GM23248 (cell line): Measurements from ENCODE around the gene DOCK9. TPM values are rescaled to one million over a fixed set of nuclear protein-coding genes. Genes with fewer than 3 reads are reported as not detected.

ENCODE experiments used
- DNase-seq: peaks from one replicate; pipeline ENCODE4 v3.0.0-alpha.2; 2015
- H2AFZ ChIP-seq: fragments of 200-600 bp; sonication (generic); 2 replicates; pipeline ENCODE4 v1.6.1; 2016; ENCODE audit warnings: antibody characterized with exemption
- H3F3A ChIP-seq: fragments of 200-600 bp; sonication (generic); 2 replicates; pipeline ENCODE4 v1.6.1; 2016; ENCODE audit warnings: mild to moderate bottlenecking, antibody characterized with exemption, mixed run types; ENCODE audit not compliant: insufficient read depth
- H3K27ac ChIP-seq: fragments of 200-600 bp; sonication (generic); 2 replicates; pipeline ENCODE4 v1.5.1; 2016; ENCODE audit warnings: mild to moderate bottlenecking
- H3K27me3 ChIP-seq: fragments of 200-600 bp; sonication (generic); replicated peaks from 2 replicates; pipeline ENCODE4 v1.6.1; 2016; ENCODE audit warnings: mild to moderate bottlenecking; ENCODE audit not compliant: insufficient read depth
- H3K36me3 ChIP-seq: fragments of 200-600 bp; sonication (generic); 2 replicates; pipeline ENCODE4 v1.6.1; 2016; ENCODE audit warnings: low read depth, mild to moderate bottlenecking
- H3K4me1 ChIP-seq: fragments of 200-600 bp; sonication (generic); 2 replicates; pipeline ENCODE4 v1.6.1; 2016; ENCODE audit warnings: mild to moderate bottlenecking; ENCODE audit not compliant: insufficient read depth
- H3K4me2 ChIP-seq: fragments of 200-600 bp; sonication (generic); one replicate; pipeline ENCODE4 v1.6.1; 2016; ENCODE audit warnings: mild to moderate bottlenecking; ENCODE audit not compliant: unreplicated experiment
- H3K4me3 ChIP-seq: fragments of 200-600 bp; sonication (generic); 2 replicates; pipeline ENCODE4 v1.5.1; 2016; ENCODE audit warnings: mild to moderate bottlenecking
- H3K79me2 ChIP-seq: fragments of 200-600 bp; sonication (generic); 2 replicates; pipeline ENCODE4 v1.6.1; 2016; ENCODE audit warnings: mild to moderate bottlenecking; ENCODE audit not compliant: insufficient read depth
- H3K9ac ChIP-seq: fragments of 200-600 bp; sonication (generic); 2 replicates; pipeline ENCODE4 v1.6.1; 2016; ENCODE audit warnings: mild to moderate bottlenecking
- H3K9me2 ChIP-seq: fragments of 200-600 bp; sonication (generic); 2 replicates; pipeline ENCODE4 v1.6.1; 2016; ENCODE audit warnings: mixed run types, mild to moderate bottlenecking, moderate library complexity; ENCODE audit not compliant: insufficient read depth
- H3K9me3 ChIP-seq: fragments of 200-600 bp; sonication (generic); one replicate; pipeline ENCODE4 v1.6.1; 2017; ENCODE audit warnings: low read depth
- H4K20me1 ChIP-seq: fragments of 200-600 bp; sonication (generic); 2 replicates; pipeline ENCODE4 v1.6.0; 2016; ENCODE audit not compliant: insufficient read depth
- EZH2 ChIP-seq: fragments of 200-600 bp; sonication (generic); IDR thresholded peaks from 2 replicates; pipeline ENCODE4 v1.6.1; 2018; ENCODE audit warnings: antibody characterized with exemption, mild to moderate bottlenecking; ENCODE audit not compliant: insufficient read depth, poor library complexity, severe bottlenecking
- EZH2phosphoT487 ChIP-seq: fragments of 200-600 bp; sonication (generic); IDR thresholded peaks from 2 replicates; pipeline ENCODE4 v1.6.1; 2018; ENCODE audit warnings: antibody characterized with exemption, moderate library complexity, mild to moderate bottlenecking, low read depth; ENCODE audit not compliant: insufficient read depth
- WGBS, 2 experiments: methylation state at CpG; one replicate each; pipeline ENCODE4 v1.1.6; 2015 to 2017; ENCODE audit warnings: low lambda C conversion rate in 2 of 2, low coverage in 1 of 2; ENCODE audit errors: missing lambda C conversion rate in 2 of 2; 5-methylcytosine and 5-hydroxymethylcytosine counted together
- in situ Hi-C: fragments of 300-500 bp; cut with MboI; formaldehyde crosslinking; loops from 2 replicates; pipeline ENCODE4 v1.15.0; 2020
- polyA plus RNA-seq: library from polyadenylated mRNA; unstranded; fragments of >200 nt; fragmentation: Nextera tagmentation; extraction: Ambion mirVana; gene quantifications from 2 replicates; pipeline ENCODE4 v1.2.1, GENCODE V29; 2016
- total RNA-seq: library from RNA; depleted of rRNA; stranded (reverse); fragments of >200 nt; shearing (Covaris generic); gene quantifications from 2 replicates; pipeline ENCODE4 v1.2.3, GENCODE V29; 2014

Gene DOCK9
- total and polyA plus RNA-seq, 2 experiments from 2014 or later, result 3.2 to 21.2 TPM

DNA sequence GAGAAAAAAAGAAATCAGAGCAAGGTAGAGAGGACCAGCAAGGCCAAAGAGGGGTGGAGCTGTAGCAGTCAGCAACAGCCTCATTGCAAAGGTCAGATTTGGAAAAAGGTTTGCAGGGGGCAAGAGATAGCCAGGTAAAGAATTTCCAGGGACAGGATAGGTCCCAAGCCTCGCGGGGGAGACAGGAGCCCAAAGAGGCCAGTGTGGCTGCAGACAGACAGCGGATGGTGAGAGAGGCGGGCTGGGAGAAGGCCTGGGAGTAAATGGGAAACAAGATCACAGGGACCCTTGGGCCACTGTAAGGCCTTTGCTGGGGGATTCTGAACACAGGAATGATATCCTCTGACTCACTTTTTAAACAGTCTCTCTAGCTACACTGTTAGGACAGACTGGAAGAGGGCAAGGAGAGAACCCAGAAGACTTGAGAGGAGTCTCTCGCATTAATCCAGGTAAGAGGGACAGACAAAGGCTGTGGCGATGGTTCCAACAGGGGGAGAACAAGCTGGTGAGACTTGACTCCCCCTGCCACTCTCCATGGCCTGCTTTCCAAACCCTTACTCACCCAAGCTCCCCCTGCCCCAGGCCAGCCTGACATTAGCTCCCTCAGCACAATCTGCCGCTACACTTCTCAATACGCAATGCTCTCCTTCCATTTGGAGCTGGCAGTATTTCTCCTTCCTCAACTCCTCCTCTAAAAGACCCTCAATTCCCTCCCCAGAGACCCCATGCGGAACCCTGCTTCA lies 31.8 kb downstream of the DOCK9 start:
- H3K4me2 ChIP-seq, result no peak overlapping the region
- TF ChIP-seq EZH2, result no peak
- no peak for TF ChIP-seq EZH2phosphoT487
- H3K27me3 ChIP-seq, result no peaks in the 10 kb centered on the region
- no peak overlapping the region for H2AFZ ChIP-seq
- no peak overlapping the region for H3K27ac ChIP-seq
- H3K9ac ChIP-seq, result no peak overlapping the region
- no peaks in the 10 kb centered on the region for H3K36me3 ChIP-seq
- in situ Hi-C loops, result no loop called here
- no peak overlapping the region for H3K4me3 ChIP-seq
- no peaks in the 10 kb centered on the region for H3K4me1 ChIP-seq
- 97 to 98% methylated on average over 9 of the region's 9 CpGs for WGBS, 2 experiments
- H3F3A ChIP-seq, result no peaks in the 10 kb centered on the region
- H4K20me1 ChIP-seq, result no peaks in the 10 kb centered on the region
- no peaks in the 10 kb centered on the region for H3K9me3 ChIP-seq
- H3K9me2 ChIP-seq, result no peaks in the 10 kb centered on the region
- DNase-seq, result no peak
- H3K79me2 ChIP-seq, result no peaks in the 10 kb centered on the region

- 87 to 92% methylated on average over 5 of the region's 5 CpGs for WGBS, 2 experiments
- TF ChIP-seq EZH2phosphoT487 (no peak), EZH2 (no peak)
- H3K4me1 ChIP-seq, result no peaks in the 10 kb centered on the region
Observed at GRCh38 chr13:98944336-98944735, 33.5 kb downstream of the DOCK9 start.

GRCh38 chr13:98942997-98943396 lies 34.9 kb downstream of the DOCK9 start:
- no peaks in the 10 kb centered on the region for H3K9me3 ChIP-seq
- no peak overlapping the region for H3K9ac ChIP-seq
- no peaks in the 10 kb centered on the region for H3F3A ChIP-seq
- 55 to 60% methylated on average over 3 of the region's 3 CpGs for WGBS, 2 experiments
- no peak overlapping the region for H3K4me2 ChIP-seq
- H3K27me3 ChIP-seq, result no peaks in the 10 kb centered on the region
- H3K27ac ChIP-seq, result no peak overlapping the region
- in situ Hi-C loops, result no loop called here
- H3K36me3 ChIP-seq, result no peaks in the 10 kb centered on the region
- H3K4me3 ChIP-seq, result no peak overlapping the region
- no peak for TF ChIP-seq EZH2
- TF ChIP-seq EZH2phosphoT487, result no peak
- H3K79me2 ChIP-seq, result no peaks in the 10 kb centered on the region
- H3K9me2 ChIP-seq, result no peaks in the 10 kb centered on the region
- no peaks in the 10 kb centered on the region for H3K4me1 ChIP-seq
- no peaks in the 10 kb centered on the region for H4K20me1 ChIP-seq
- DNase-seq, result peak; percentile 55
- H2AFZ ChIP-seq, result no peak overlapping the region

More at GRCh38 chr13:98944336-98944735, 33.5 kb downstream of the DOCK9 start:
- Histone ChIP-seq H3K9me2 (no peaks in the 10 kb centered on the region), H3K4me2 (no peak overlapping the region), H3K4me3 (no peak overlapping the region), H3F3A (no peaks in the 10 kb centered on the region), H3K36me3 (no peaks in the 10 kb centered on the region), H2AFZ (no peak overlapping the region), H3K9ac (no peak overlapping the region), H3K27ac (no peak overlapping the region), H4K20me1 (no peaks in the 10 kb centered on the region), H3K79me2 (no peaks in the 10 kb centered on the region), H3K27me3 (no peaks in the 10 kb centered on the region), H3K9me3 (no peaks in the 10 kb centered on the region)
- in situ Hi-C loops, result no loop called here
- DNase-seq, result no peak

DNA sequence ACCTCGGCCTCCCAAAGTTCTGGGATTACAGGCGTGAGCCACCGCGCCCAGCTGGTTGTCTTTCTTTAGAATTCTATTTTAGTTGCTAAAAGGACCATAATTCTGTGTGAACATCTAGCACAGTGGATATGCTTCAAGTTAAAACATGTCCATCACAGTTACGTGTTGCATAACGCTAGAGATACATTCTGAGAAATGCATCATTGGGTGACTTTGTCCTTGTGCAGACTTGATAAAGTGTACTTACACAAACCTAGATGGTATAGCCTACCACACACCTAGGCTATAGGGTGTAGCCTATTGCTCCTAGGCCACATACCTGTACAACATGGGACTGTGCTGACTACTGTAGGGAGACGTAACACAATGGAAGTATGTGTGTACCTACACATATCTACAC lies 35.4 kb downstream of the DOCK9 start:
- in situ Hi-C loops, result no loop called here
- Histone ChIP-seq H3K79me2 (no peaks in the 10 kb centered on the region), H3F3A (no peaks in the 10 kb centered on the region), H3K9ac (no peak overlapping the region), H4K20me1 (no peaks in the 10 kb centered on the region), H2AFZ (no peak overlapping the region), H3K4me3 (no peak overlapping the region), H3K27ac (no peak overlapping the region), H3K4me2 (no peak overlapping the region), H3K27me3 (no peaks in the 10 kb centered on the region), H3K36me3 (no peaks in the 10 kb centered on the region), H3K4me1 (no peaks in the 10 kb centered on the region), H3K9me2 (no peaks in the 10 kb centered on the region), H3K9me3 (no peaks in the 10 kb centered on the region)
- WGBS, 2 experiments, result 94 to 97% methylated on average over 7 of the region's 7 CpGs
- no peak for DNase-seq
- TF ChIP-seq EZH2 (no peak), EZH2phosphoT487 (no peak)
